ENCODE measurements around the gene KCNK4. TPM values are rescaled to one million over a fixed set of nuclear protein-coding genes. Genes with fewer than 3 reads are reported as not detected.
A peak's percentile ranks its signal among the peaks of the same experiment; 100 is the strongest.

Gene KCNK4
- total and polyA plus RNA-seq, 4 donors: not detected

DNA sequence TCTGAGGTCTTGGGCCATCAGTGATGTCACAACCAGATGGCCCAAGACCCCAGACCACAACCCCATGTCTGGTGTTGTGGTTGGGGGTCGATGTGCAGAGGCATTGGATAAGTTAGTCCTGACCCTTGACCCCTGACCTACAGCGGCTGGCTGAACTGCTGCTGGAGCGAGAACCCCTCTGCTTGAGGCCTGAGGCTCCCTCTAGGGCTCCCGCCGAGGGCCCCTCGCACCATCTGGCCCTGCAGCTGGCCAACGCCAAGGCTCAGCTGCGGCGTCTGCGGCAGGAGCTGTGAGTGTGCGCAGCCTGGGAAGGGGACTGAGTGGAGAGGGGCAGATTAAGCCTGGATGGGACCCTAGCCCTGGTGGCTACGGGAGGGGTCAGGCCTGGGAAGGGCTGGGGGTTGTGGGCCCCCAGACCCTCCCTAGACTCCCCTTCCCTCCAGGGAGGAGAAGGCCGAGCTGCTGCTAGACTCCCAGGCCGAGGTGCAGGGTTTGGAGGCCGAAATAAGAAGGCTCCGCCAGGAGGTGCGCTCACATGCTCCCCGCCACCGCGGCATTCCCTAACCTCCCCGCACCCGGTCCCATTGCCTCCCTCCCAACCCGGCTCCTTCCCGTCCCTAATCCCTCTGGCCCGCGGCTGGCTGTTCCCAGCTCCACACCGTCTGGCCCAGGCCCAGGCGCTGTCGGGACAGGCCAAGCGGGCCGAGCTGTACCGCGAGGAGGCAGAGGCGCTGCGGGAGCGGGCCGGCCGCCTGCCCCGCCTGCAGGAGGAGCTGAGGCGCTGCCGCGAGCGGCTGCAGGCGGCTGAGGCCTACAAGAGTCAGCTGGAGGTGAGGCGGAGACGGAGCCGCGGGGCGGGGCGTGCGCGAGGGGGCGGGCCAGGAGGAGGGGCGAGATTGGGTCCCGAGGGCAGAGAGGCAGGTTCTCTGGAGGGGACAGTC is 51.0 kb downstream of the KCNK4 start:
- peak; percentile 99 for DNase-seq (ENCODE audit: low spot score)
- peaks cover 0 to 12% (median 7%) of the 10 kb centered on the region in 4 donors for H3K4me1 ChIP-seq (ENCODE audit: control insufficient read depth in 4 of 4, insufficient read depth in 4 of 4, low read length in 3 of 4)
- peak overlapping the region in 1 of 3 donors; percentile 34 for H3K4me3 ChIP-seq (ENCODE audit: low read depth in 1 of 3, low read length in 3 of 3)
- WGBS: 29% methylated on average over 55 of the region's 55 CpGs
- TF ChIP-seq NR2F2 (IDR thresholded peaks at IDR 0.05) (no peak), FOXA2 (IDR thresholded peaks at IDR 0.05) (no peak), JUND (IDR thresholded peaks at IDR 0.05) (no peak), SP1 (IDR thresholded peaks at IDR 0.05) (peak; percentile 27), RAD21 (IDR thresholded peaks at IDR 0.05) (peak in 1 of 2 donors; percentile 66), HNF4A (conservative IDR thresholded peaks at IDR 0.05) (no peak), RXRA (IDR thresholded peaks at IDR 0.05) (no peak), HNF4G (IDR thresholded peaks at IDR 0.05) (no peak), TAF1 (conservative IDR thresholded peaks at IDR 0.05) (no peak)
- TF ChIP-seq, protein P1, sequence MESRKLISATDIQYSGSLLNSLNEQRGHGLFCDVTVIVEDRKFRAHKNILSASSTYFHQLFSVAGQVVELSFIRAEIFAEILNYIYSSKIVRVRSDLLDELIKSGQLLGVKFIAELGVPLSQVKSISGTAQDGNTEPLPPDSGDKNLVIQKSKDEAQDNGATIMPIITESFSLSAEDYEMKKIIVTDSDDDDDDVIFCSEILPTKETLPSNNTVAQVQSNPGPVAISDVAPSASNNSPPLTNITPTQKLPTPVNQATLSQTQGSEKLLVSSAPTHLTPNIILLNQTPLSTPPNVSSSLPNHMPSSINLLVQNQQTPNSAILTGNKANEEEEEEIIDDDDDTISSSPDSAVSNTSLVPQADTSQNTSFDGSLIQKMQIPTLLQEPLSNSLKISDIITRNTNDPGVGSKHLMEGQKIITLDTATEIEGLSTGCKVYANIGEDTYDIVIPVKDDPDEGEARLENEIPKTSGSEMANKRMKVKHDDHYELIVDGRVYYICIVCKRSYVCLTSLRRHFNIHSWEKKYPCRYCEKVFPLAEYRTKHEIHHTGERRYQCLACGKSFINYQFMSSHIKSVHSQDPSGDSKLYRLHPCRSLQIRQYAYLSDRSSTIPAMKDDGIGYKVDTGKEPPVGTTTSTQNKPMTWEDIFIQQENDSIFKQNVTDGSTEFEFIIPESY (IDR thresholded peaks at IDR 0.05): no peak
- TF ChIP-seq, protein P2, sequence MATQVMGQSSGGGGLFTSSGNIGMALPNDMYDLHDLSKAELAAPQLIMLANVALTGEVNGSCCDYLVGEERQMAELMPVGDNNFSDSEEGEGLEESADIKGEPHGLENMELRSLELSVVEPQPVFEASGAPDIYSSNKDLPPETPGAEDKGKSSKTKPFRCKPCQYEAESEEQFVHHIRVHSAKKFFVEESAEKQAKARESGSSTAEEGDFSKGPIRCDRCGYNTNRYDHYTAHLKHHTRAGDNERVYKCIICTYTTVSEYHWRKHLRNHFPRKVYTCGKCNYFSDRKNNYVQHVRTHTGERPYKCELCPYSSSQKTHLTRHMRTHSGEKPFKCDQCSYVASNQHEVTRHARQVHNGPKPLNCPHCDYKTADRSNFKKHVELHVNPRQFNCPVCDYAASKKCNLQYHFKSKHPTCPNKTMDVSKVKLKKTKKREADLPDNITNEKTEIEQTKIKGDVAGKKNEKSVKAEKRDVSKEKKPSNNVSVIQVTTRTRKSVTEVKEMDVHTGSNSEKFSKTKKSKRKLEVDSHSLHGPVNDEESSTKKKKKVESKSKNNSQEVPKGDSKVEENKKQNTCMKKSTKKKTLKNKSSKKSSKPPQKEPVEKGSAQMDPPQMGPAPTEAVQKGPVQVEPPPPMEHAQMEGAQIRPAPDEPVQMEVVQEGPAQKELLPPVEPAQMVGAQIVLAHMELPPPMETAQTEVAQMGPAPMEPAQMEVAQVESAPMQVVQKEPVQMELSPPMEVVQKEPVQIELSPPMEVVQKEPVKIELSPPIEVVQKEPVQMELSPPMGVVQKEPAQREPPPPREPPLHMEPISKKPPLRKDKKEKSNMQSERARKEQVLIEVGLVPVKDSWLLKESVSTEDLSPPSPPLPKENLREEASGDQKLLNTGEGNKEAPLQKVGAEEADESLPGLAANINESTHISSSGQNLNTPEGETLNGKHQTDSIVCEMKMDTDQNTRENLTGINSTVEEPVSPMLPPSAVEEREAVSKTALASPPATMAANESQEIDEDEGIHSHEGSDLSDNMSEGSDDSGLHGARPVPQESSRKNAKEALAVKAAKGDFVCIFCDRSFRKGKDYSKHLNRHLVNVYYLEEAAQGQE (IDR thresholded peaks at IDR 0.05): no peak
- TF ChIP-seq, protein P3, sequence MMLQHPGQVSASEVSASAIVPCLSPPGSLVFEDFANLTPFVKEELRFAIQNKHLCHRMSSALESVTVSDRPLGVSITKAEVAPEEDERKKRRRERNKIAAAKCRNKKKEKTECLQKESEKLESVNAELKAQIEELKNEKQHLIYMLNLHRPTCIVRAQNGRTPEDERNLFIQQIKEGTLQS (IDR thresholded peaks at IDR 0.05): no peak
- TF ChIP-seq, protein P4, sequence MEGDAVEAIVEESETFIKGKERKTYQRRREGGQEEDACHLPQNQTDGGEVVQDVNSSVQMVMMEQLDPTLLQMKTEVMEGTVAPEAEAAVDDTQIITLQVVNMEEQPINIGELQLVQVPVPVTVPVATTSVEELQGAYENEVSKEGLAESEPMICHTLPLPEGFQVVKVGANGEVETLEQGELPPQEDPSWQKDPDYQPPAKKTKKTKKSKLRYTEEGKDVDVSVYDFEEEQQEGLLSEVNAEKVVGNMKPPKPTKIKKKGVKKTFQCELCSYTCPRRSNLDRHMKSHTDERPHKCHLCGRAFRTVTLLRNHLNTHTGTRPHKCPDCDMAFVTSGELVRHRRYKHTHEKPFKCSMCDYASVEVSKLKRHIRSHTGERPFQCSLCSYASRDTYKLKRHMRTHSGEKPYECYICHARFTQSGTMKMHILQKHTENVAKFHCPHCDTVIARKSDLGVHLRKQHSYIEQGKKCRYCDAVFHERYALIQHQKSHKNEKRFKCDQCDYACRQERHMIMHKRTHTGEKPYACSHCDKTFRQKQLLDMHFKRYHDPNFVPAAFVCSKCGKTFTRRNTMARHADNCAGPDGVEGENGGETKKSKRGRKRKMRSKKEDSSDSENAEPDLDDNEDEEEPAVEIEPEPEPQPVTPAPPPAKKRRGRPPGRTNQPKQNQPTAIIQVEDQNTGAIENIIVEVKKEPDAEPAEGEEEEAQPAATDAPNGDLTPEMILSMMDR (IDR thresholded peaks at IDR 0.05; ENCODE audit: low read depth, low read length, missing input control): peak; percentile 31
- H3K27ac ChIP-seq (ENCODE audit: low read depth in 1 of 2, low read length in 2 of 2): peak overlapping the region; percentile 2 to 62
- no peak overlapping the region for H3K9ac ChIP-seq (ENCODE audit: low read depth in 1 of 2, low read length in 2 of 2)
- no peaks in the 10 kb centered on the region for H3K9me3 ChIP-seq (ENCODE audit: control insufficient read depth in 4 of 4, low read length in 3 of 4)
- H3K36me3 ChIP-seq (ENCODE audit: control insufficient read depth in 4 of 4, insufficient read depth in 3 of 4, low read depth in 1 of 4, low read length in 3 of 4): no peaks in the 10 kb centered on the region
- no peaks in the 10 kb centered on the region for H3K27me3 ChIP-seq (ENCODE audit: control insufficient read depth in 4 of 4, insufficient read depth in 4 of 4, low read length in 3 of 4)

Data from liver (tissue), 9 donors.